Erythroblast (primary cell): Measurements from ENCODE around the gene CNNM2.

Experiments
- GATA1 ChIP-seq: IDR thresholded peaks from 2 replicates; pipeline ENCODE4 v1.6.1; 2011; ENCODE audit warnings: low read depth, mild to moderate bottlenecking, control low read depth, low read length, moderate library complexity
- POLR2A ChIP-seq: IDR thresholded peaks from 2 replicates; pipeline ENCODE4 v1.6.1; 2011; ENCODE audit warnings: mild to moderate bottlenecking, low read length

DNA sequence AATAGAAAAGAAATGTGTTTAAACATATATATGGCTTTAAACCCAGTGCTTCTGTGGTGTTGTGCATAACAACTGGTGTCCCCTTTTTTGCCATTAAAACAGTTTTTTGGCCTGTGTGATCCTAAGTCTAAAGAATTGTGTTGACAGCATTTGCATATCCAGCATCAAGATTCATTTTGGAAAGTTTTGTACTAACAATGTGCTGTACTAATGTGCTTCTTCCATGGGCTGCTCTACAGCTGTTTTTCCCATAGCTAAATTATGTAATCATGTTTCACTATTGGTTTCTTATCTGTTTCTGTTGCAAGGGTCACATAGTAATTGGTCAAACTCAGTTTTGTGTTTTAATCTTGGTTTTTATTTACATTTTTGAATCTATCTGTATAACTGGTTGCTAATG lies 5.5 kb downstream of the CNNM2 start:
- TF ChIP-seq POLR2A (no peak), GATA1 (no peak)
